ENCODE results near the gene SGMS1. TPM values are rescaled to one million over a fixed set of nuclear protein-coding genes. Genes with fewer than 3 reads are reported as not detected.

SGMS1 gene
- polyA plus RNA-seq, 1 of the 3 experiments (the other 2 are of a cell fraction) = 6.3 TPM

DNA sequence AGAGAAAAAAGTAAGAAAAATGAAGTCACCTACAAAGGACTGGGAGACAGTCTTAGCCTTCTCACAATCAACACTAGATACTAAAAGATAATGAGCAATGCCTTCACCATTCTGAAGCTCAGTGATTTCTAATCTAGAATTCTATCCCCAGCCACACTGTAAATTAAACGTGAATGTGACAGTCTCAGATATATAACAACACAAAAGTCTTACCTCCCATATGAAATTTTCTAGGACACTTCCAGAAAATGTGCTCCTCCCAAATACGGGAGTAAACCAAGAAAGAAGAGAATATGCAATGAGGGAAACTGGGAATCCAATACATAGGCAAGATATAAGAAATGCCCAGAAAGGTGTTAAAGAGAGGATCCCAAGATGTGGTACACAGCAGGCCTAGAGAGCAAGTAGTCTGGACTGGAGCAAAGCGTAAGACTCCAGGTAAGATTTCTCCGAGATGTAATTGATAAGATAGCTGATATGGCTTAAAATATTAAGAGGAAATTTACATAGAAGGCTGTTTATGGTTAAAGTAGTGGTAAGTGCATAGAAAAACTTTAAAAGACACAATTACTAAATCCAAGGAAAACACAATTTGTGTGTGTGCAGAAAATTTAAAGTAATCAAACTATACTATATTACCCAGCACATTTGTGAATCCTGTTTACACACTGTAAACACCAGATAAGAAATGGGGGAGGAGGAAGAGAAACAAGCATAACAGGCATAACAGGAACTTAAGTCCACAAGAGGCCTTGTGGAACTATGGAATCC, 44.1 kb downstream of the SGMS1 start:
- 91% methylated on average over 4 of the region's 4 CpGs for WGBS (ENCODE audit: low lambda C conversion rate)
- no peak for DNase-seq

GRCh38 chr10:50578949-50579348, 44.8 kb downstream of the SGMS1 start:
- Histone ChIP-seq H3K4me3 (ENCODE audit: low read depth in 2 of 2, low read length in 1 of 2) (no peak overlapping the region), H3K9me2 (no peaks in the 10 kb centered on the region), H3K9me3 (no peaks in the 10 kb centered on the region), H3K27me3 (ENCODE audit: insufficient read depth) (no peaks in the 10 kb centered on the region), H3K9ac (no peak overlapping the region), H4K20me1 (ENCODE audit: insufficient read depth) (no peaks in the 10 kb centered on the region), H3F3A (replicated peaks; ENCODE audit: insufficient read depth) (peaks cover 11% of the 10 kb centered on the region), H3K4me1 (ENCODE audit: control insufficient read depth in 1 of 2, insufficient read depth in 2 of 2, low read depth in 1 of 2, low read length in 1 of 2) (peaks cover 15 to 25% of the 10 kb centered on the region in 2 experiments), H3K27ac (ENCODE audit: low read depth in 2 of 2, low read length in 1 of 2) (no peak overlapping the region), H2AFZ (ENCODE audit: low read depth) (no peak overlapping the region), H3K79me2 (ENCODE audit: insufficient read depth) (0 out of 2 replicates have a peak, but pooled peaks cover 11% of the 10 kb centered on the region), H3K36me3 (replicated peaks in 1 of 2; ENCODE audit: control insufficient read depth in 1 of 2, insufficient read depth in 2 of 2, low read length in 1 of 2) (no peaks in the 10 kb centered on the region), H3K4me2 (no peak overlapping the region)
- WGBS (ENCODE audit: low lambda C conversion rate) = 96% methylated on average over 2 of the region's 2 CpGs
- DNase-seq = no peak
- POLR2A ChIA-PET = no interaction called here
- CTCF ChIA-PET = interaction anchor here (1.2 kb wide), 1 partner anchor 22 kb away, joined by 4 read pairs; no protein-coding TSS in a partner anchor
- TF ChIP-seq RFX5 (IDR thresholded peaks at IDR 0.05; ENCODE audit: low read length) = no peak
- TF ChIP-seq CHD2 (IDR thresholded peaks at IDR 0.05; ENCODE audit: low read length, partially characterized antibody) = no peak
- no peak for TF ChIP-seq GABPA (IDR thresholded peaks at IDR 0.05; ENCODE audit: low read depth)
- TF ChIP-seq YY1 (IDR thresholded peaks at IDR 0.05; ENCODE audit: low read depth) = no peak
- no peak for TF ChIP-seq NRF1 (IDR thresholded peaks at IDR 0.05; ENCODE audit: low read depth, low read length)
- no peak for TF ChIP-seq IRF3 (IDR thresholded peaks at IDR 0.05; ENCODE audit: low read depth, low read length)
- TF ChIP-seq TEAD4 (IDR thresholded peaks at IDR 0.05; ENCODE audit: borderline replicate concordance, insufficient read depth) = no peak
- no peak for TF ChIP-seq MEF2A (IDR thresholded peaks at IDR 0.05; ENCODE audit: borderline replicate concordance, low read depth)
- TF ChIP-seq, protein P1, sequence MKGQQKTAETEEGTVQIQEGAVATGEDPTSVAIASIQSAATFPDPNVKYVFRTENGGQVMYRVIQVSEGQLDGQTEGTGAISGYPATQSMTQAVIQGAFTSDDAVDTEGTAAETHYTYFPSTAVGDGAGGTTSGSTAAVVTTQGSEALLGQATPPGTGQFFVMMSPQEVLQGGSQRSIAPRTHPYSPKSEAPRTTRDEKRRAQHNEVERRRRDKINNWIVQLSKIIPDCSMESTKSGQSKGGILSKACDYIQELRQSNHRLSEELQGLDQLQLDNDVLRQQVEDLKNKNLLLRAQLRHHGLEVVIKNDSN (IDR thresholded peaks at IDR 0.05; ENCODE audit: borderline replicate concordance, low read depth) = no peak
- TF ChIP-seq, protein P2, sequence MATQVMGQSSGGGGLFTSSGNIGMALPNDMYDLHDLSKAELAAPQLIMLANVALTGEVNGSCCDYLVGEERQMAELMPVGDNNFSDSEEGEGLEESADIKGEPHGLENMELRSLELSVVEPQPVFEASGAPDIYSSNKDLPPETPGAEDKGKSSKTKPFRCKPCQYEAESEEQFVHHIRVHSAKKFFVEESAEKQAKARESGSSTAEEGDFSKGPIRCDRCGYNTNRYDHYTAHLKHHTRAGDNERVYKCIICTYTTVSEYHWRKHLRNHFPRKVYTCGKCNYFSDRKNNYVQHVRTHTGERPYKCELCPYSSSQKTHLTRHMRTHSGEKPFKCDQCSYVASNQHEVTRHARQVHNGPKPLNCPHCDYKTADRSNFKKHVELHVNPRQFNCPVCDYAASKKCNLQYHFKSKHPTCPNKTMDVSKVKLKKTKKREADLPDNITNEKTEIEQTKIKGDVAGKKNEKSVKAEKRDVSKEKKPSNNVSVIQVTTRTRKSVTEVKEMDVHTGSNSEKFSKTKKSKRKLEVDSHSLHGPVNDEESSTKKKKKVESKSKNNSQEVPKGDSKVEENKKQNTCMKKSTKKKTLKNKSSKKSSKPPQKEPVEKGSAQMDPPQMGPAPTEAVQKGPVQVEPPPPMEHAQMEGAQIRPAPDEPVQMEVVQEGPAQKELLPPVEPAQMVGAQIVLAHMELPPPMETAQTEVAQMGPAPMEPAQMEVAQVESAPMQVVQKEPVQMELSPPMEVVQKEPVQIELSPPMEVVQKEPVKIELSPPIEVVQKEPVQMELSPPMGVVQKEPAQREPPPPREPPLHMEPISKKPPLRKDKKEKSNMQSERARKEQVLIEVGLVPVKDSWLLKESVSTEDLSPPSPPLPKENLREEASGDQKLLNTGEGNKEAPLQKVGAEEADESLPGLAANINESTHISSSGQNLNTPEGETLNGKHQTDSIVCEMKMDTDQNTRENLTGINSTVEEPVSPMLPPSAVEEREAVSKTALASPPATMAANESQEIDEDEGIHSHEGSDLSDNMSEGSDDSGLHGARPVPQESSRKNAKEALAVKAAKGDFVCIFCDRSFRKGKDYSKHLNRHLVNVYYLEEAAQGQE (IDR thresholded peaks at IDR 0.05; ENCODE audit: low read depth, low read length) = no peak
- TF ChIP-seq TCF12 (IDR thresholded peaks at IDR 0.05) = no peak

More for the DNA sequence above, 44.1 kb downstream of the SGMS1 start:
- Histone ChIP-seq H3K27me3 (ENCODE audit: insufficient read depth) (no peaks in the 10 kb centered on the region), H3K36me3 (replicated peaks in 1 of 2; ENCODE audit: control insufficient read depth in 1 of 2, insufficient read depth in 2 of 2, low read length in 1 of 2) (no peaks in the 10 kb centered on the region), H2AFZ (ENCODE audit: low read depth) (no peak overlapping the region), H3K9me2 (no peaks in the 10 kb centered on the region), H3K79me2 (ENCODE audit: insufficient read depth) (0 out of 2 replicates have a peak, but pooled peaks cover 4% of the 10 kb centered on the region), H3K4me2 (no peak overlapping the region), H3K4me3 (ENCODE audit: low read depth in 2 of 2, low read length in 1 of 2) (no peak overlapping the region), H3K9me3 (no peaks in the 10 kb centered on the region), H3K9ac (no peak overlapping the region), H4K20me1 (ENCODE audit: insufficient read depth) (no peaks in the 10 kb centered on the region), H3K4me1 (ENCODE audit: control insufficient read depth in 1 of 2, insufficient read depth in 2 of 2, low read depth in 1 of 2, low read length in 1 of 2) (peaks cover 17 to 25% of the 10 kb centered on the region in 2 experiments), H3F3A (replicated peaks; ENCODE audit: insufficient read depth) (peaks cover 11% of the 10 kb centered on the region), H3K27ac (ENCODE audit: low read depth in 2 of 2, low read length in 1 of 2) (no peak overlapping the region)
- CTCF ChIA-PET = interaction anchor here (1.2 kb wide), 1 partner anchor 22 kb away, joined by 4 read pairs; no protein-coding TSS in a partner anchor
- no peak for TF ChIP-seq EZH2phosphoT487 (IDR thresholded peaks at IDR 0.05; ENCODE audit: borderline replicate concordance, low read depth)
- TF ChIP-seq POLR2AphosphoS5 (IDR thresholded peaks at IDR 0.05; ENCODE audit: low read depth, low read length) = no peak
- TF ChIP-seq TCF12 (IDR thresholded peaks at IDR 0.05) = no peak
- no peak for TF ChIP-seq ZBTB33 (IDR thresholded peaks at IDR 0.05; ENCODE audit: borderline replicate concordance, low read depth)
- TF ChIP-seq RFX5 (IDR thresholded peaks at IDR 0.05; ENCODE audit: low read length) = no peak
- TF ChIP-seq RCOR1 (IDR thresholded peaks at IDR 0.05; ENCODE audit: low read length) = no peak
- no peak for TF ChIP-seq TAF1 (IDR thresholded peaks at IDR 0.05; ENCODE audit: borderline replicate concordance, low read depth, low read length)
- TF ChIP-seq MAX (IDR thresholded peaks at IDR 0.05; ENCODE audit: low read depth) = no peak
- TF ChIP-seq RXRA (IDR thresholded peaks at IDR 0.05; ENCODE audit: borderline replicate concordance, low read depth) = no peak
- POLR2A ChIA-PET = no interaction called here
